SKM-1 treated with dmso at 0.1 percent for 144 hours (cell line): Measurements from ENCODE around the gene PLIN4.
"Not testable (repeated sequence)": the region's sequence is repeated elsewhere in the genome, so short reads cannot be mapped to it uniquely, and the experiment has no call there.

Experiments
- DNase-seq: peaks from one replicate; lab custom pipeline; 2025; ENCODE audit not compliant: unreplicated experiment; lab: John Stamatoyannopoulos, UW

The PLIN4 gene

GRCh38 chr19:4527377-4527776 is 9.1 kb upstream of the PLIN4 start:
- DNase-seq, result not testable (repeated sequence)

- no peak for DNase-seq
Observed at GRCh38 chr19:4525563-4526002, 7.3 kb upstream of the PLIN4 start.

GRCh38 chr19:4524808-4525562 is 6.7 kb upstream of the PLIN4 start:
- peak; percentile 50 for DNase-seq

- peak; percentile 39 for DNase-seq
Observed at GRCh38 chr19:4523306-4524110, 5.2 kb upstream of the PLIN4 start.

GRCh38 chr19:4522291-4523002 is 4.2 kb upstream of the PLIN4 start:
- DNase-seq, result no peak

GRCh38 chr19:4521888-4522242 is 3.6 kb upstream of the PLIN4 start:
- no peak for DNase-seq

GRCh38 chr19:4521170-4521887 is 3.0 kb upstream of the PLIN4 start:
- DNase-seq, result no peak

GRCh38 chr19:4519521-4520277 is 1.4 kb upstream of the PLIN4 start:
- no peak for DNase-seq

GRCh38 chr19:4519172-4519496 is 848 bp upstream of the PLIN4 start:
- no peak for DNase-seq

GRCh38 chr19:4517451-4518057 is 732 bp downstream of the PLIN4 start:
- DNase-seq, result no peak

GRCh38 chr19:4516939-4517300 is 1.4 kb downstream of the PLIN4 start:
- DNase-seq, result no peak

GRCh38 chr19:4516199-4516938 is 1.9 kb downstream of the PLIN4 start:
- DNase-seq, result no peak

- no peak for DNase-seq
Observed at GRCh38 chr19:4515732-4516131, 2.6 kb downstream of the PLIN4 start.

- no peak for DNase-seq
Observed at GRCh38 chr19:4513248-4513647, 5.0 kb downstream of the PLIN4 start.

- no peak for DNase-seq
Observed at GRCh38 chr19:4512070-4512469, 6.2 kb downstream of the PLIN4 start.

- DNase-seq, result no peak
Observed at GRCh38 chr19:4511300-4512054, 6.8 kb downstream of the PLIN4 start.

GRCh38 chr19:4510435-4511255 is 7.6 kb downstream of the PLIN4 start:
- DNase-seq, result no peak

GRCh38 chr19:4508698-4509097 is 9.6 kb downstream of the PLIN4 start:
- DNase-seq, result no peak
